Glutamatergic neuron (in vitro differentiated cells): ENCODE results near the gene MSRB1. TPM values are rescaled to one million over a fixed set of nuclear protein-coding genes. Genes with fewer than 3 reads are reported as not detected.
"Not testable (repeated sequence)": the region's sequence is repeated elsewhere in the genome, so short reads cannot be mapped to it uniquely, and the experiment has no call there.

Experiments used
- DNase-seq: peaks from one replicate; pipeline ENCODE4 v3.0.0; 2022
- H3K27ac Mint-ChIP-seq: one replicate; pipeline ENCODE4 v1.8.0; 2020; ENCODE audit warnings: mild to moderate bottlenecking, mixed read lengths, inconsistent platforms; ENCODE audit not compliant: unreplicated experiment
- H3K27me3 Mint-ChIP-seq: one replicate; pipeline ENCODE4 v1.8.0; 2020; ENCODE audit warnings: mild to moderate bottlenecking, moderate library complexity, mixed read lengths, inconsistent platforms; ENCODE audit not compliant: unreplicated experiment
- H3K36me3 Mint-ChIP-seq: one replicate; pipeline ENCODE4 v1.8.0; 2020; ENCODE audit warnings: mild to moderate bottlenecking, mixed read lengths, inconsistent platforms; ENCODE audit not compliant: unreplicated experiment
- H3K4me1 Mint-ChIP-seq: one replicate; pipeline ENCODE4 v1.8.0; 2020; ENCODE audit warnings: mild to moderate bottlenecking, low read depth, mixed read lengths, inconsistent platforms; ENCODE audit not compliant: unreplicated experiment
- H3K4me3 Mint-ChIP-seq: one replicate; pipeline ENCODE4 v1.8.0; 2020; ENCODE audit warnings: mild to moderate bottlenecking, mixed read lengths, inconsistent platforms; ENCODE audit not compliant: unreplicated experiment
- H3K9me3 Mint-ChIP-seq: one replicate; pipeline ENCODE4 v1.8.0; 2020; ENCODE audit warnings: mild to moderate bottlenecking, moderate library complexity, mixed read lengths, inconsistent platforms; ENCODE audit not compliant: unreplicated experiment
- total RNA-seq: library from RNA; stranded (reverse); fragmentation: NEBNext Ultra II Directional; extraction: Animal tissue kit (Norgen Biotek cat#: 25700); gene quantifications from one replicate; pipeline ENCODE4 v1.2.1, GENCODE V29; 2021; ENCODE audit not compliant: unreplicated experiment
- TF ChIP-seq, protein P1 (sequence below): fragments of 200-600 bp; sonication (generic); IDR thresholded peaks from one replicate; pipeline ENCODE4 v1.5.0; 2021; ENCODE audit not compliant: partially characterized antibody, unreplicated experiment

Gene MSRB1
- total RNA-seq, 1 donor from 2014 or later: 50.9 TPM

DNA sequence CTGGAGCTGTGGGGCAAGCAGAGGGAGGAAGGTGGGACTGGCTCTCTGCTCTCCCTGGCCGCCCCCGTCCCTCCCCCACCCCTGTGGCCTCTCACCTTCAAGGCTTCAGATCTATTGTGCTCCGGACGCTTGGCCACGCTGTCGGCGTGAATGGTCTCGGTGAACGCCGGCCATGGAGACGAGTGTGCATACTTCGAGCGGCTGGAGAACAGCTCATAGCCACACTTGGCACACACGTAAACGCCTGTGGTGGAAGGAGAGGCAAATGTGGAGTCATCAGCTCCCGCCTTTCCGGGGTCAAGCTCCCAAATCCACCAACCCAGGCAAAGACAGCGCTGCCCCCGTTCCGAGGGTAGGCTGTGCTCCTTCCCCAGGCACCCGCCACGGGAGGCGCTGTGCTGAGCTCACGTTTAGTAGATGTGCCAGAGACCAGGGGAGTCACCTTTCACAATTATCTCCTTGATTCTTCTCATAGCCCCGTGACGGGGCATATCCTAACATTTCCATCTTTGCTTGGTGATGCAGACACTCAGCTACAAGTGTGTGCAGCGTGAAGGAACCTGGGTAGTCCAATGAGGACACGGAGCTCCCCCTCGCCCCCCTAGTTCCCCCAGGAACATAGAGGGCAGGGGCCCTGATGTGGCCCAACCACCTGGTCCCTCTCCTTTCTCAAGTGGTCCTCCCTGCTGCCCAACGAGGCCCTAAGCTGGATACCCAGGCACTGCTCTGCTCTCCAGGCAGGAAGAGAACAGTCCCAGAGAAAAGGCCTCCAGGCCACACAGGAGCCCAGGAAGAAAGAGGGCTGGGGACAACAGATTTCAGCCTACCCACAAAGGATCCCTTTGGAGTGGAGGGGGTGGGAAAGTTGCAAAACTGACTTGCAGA lies 1.6 kb downstream of the MSRB1 start:
- H3K9me3 Mint-ChIP-seq: peaks cover 3% of the 10 kb centered on the region
- H3K36me3 Mint-ChIP-seq: no peaks in the 10 kb centered on the region
- peaks cover 1% of the 10 kb centered on the region for H3K27me3 Mint-ChIP-seq
- H3K4me1 Mint-ChIP-seq: peaks cover 10% of the 10 kb centered on the region
- peak overlapping the region; percentile 84 for H3K27ac Mint-ChIP-seq
- DNase-seq: peak; percentile 60
- TF ChIP-seq, protein P1, sequence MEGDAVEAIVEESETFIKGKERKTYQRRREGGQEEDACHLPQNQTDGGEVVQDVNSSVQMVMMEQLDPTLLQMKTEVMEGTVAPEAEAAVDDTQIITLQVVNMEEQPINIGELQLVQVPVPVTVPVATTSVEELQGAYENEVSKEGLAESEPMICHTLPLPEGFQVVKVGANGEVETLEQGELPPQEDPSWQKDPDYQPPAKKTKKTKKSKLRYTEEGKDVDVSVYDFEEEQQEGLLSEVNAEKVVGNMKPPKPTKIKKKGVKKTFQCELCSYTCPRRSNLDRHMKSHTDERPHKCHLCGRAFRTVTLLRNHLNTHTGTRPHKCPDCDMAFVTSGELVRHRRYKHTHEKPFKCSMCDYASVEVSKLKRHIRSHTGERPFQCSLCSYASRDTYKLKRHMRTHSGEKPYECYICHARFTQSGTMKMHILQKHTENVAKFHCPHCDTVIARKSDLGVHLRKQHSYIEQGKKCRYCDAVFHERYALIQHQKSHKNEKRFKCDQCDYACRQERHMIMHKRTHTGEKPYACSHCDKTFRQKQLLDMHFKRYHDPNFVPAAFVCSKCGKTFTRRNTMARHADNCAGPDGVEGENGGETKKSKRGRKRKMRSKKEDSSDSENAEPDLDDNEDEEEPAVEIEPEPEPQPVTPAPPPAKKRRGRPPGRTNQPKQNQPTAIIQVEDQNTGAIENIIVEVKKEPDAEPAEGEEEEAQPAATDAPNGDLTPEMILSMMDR: no peak
- H3K4me3 Mint-ChIP-seq: peak overlapping the region; percentile 82

DNA sequence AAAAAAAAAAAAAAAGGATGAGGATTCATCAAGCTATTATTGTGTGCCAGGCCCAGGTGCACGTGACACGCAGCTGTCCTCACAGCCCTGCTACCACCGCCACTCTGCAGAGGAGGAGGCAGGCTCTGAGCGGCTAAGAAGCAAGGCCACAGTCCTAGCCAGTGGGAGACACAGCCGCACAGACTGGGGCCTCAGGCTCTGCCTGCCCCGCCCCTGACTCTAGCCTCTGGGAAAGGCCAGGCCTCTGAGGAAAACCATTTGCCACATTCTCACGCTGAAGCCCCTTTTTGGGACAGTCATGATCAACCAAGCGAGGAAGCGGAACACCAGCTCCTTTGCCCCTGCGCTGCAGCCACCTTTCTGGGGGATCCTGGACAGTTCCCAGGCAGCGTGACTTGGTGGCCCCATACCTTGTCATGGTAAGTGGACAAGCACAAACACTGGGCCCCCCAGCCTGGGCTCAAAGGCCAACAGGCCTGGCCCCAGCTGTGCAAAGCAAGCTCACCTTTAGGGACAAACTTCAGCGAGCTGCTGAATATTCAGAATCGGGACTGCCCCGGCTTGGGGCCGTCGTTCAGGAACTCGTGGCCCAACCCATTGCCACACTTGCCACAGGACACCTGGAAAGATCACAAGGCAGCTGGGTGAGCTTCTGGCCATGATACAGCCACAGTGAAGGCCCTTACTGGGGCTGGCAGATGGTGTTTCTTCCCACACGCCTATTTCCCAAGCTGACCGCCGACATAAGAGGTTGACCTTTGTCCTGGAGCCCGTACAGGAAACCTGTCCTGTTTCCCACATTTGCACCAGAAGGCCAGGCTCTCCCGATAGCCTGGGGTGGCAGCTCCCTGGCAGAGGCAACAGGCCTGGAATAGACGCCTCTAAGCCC lies 2.5 kb downstream of the MSRB1 start:
- H3K9me3 Mint-ChIP-seq: peaks cover 3% of the 10 kb centered on the region
- peaks cover 1% of the 10 kb centered on the region for H3K27me3 Mint-ChIP-seq
- DNase-seq: no peak
- peaks cover 10% of the 10 kb centered on the region for H3K4me1 Mint-ChIP-seq
- TF ChIP-seq, protein P1: no peak
- no peaks in the 10 kb centered on the region for H3K36me3 Mint-ChIP-seq
- no peak overlapping the region for H3K4me3 Mint-ChIP-seq
- peak overlapping the region; percentile 84 for H3K27ac Mint-ChIP-seq

DNA sequence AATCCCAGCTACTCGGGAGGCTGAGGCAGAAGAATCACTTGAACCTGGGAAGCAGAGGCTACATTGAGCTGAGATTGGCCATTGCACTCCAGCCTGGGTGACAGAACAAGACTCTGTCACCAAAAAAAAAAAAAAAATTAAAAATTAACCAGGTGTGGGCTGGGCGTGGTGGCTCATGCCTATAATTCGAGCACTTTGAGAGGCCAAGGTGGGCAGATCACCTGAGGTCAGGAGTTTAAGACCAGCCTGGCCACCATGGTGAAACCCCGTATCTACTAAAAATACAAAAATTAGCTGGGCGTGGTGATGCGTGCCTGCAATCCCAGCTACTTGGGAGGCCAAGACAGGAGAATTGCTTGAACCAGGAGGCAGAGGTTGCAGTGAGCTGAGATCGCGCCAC lies 3.2 kb downstream of the MSRB1 start:
- not testable (repeated sequence) for H3K27ac Mint-ChIP-seq, DNase-seq
- H3K4me1 Mint-ChIP-seq: peaks cover 10% of the 10 kb centered on the region

DNA sequence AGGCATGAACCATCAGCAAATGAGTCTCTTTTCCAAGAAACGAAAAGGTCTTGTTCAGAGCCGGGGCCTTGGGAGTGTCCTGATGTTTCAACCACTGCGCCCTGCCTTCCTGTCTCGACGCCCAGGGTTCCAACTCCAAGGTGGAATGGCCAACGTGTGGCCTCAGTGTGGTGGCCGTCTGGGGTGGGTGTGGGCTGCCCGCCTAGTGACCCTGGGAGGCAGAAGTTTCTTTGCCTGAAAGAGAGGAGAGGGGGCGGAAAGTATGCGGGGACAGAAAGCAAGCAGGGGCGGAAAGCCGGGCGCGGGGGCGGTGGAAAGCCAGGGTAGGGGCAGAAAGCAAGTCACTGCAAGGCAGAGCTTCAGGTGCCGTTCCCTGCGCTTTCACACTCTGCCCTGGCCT lies 4.1 kb downstream of the MSRB1 start:
- Mint-ChIP-seq H3K36me3 (no peaks in the 10 kb centered on the region), H3K27me3 (peaks cover 1% of the 10 kb centered on the region), H3K4me1 (peaks cover 10% of the 10 kb centered on the region), H3K27ac (no peak overlapping the region), H3K4me3 (peak overlapping the region; percentile 34), H3K9me3 (peaks cover 3% of the 10 kb centered on the region)
- TF ChIP-seq, protein P1: no peak
- no peak for DNase-seq

More for the DNA sequence above, 3.2 kb downstream of the MSRB1 start:
- not testable (repeated sequence) for H3K27me3 Mint-ChIP-seq, H3K9me3 Mint-ChIP-seq, H3K36me3 Mint-ChIP-seq, H3K4me3 Mint-ChIP-seq

DNA sequence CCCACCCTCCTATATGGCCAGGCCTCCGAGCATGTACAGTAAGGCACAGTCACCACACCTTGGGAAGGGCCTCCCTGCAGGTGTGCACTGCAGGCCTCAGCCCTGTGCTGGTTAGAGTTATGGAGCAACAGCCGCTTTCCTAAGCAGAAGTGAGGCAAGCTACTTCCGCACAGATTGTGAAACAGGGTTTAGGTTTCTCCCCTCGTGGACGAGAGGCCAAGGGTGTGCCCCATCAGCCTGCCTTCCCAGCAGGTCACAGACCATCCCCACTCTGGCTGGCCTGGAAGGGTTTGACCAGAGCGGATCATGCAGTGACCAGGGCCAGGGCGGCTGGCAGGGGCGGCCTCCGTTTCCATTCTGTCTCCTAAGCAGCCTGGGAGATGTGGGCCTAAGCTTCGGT lies 4.7 kb downstream of the MSRB1 start:
- TF ChIP-seq, protein P1: no peak
- Mint-ChIP-seq H3K27ac (no peak overlapping the region), H3K4me1 (peaks cover 8% of the 10 kb centered on the region), H3K27me3 (peaks cover 1% of the 10 kb centered on the region), H3K36me3 (no peaks in the 10 kb centered on the region), H3K9me3 (no peaks in the 10 kb centered on the region), H3K4me3 (no peak overlapping the region)
- DNase-seq: no peak
